Rectal smooth muscle tissue (tissue), 1 donor: ENCODE data around the gene DNAJC16.

ENCODE experiments used
- H3K27ac ChIP-seq: one replicate; pipeline ENCODE4 v1.7.0; 2013; ENCODE audit warnings: low read depth, low read length, inconsistent platforms
- H3K27me3 ChIP-seq: one replicate; pipeline ENCODE4 v1.7.0; 2013; ENCODE audit warnings: low read length; ENCODE audit not compliant: control insufficient read depth, insufficient read depth
- H3K36me3 ChIP-seq: one replicate; pipeline ENCODE4 v1.7.0; 2013; ENCODE audit warnings: low read length; ENCODE audit not compliant: control insufficient read depth, insufficient read depth
- H3K4me1 ChIP-seq: one replicate; pipeline ENCODE4 v1.7.0; 2013; ENCODE audit warnings: low read length; ENCODE audit not compliant: control insufficient read depth, insufficient read depth
- H3K4me3 ChIP-seq: one replicate; pipeline ENCODE4 v1.7.0; 2013; ENCODE audit warnings: low read length
- H3K9ac ChIP-seq: one replicate; pipeline ENCODE4 v1.7.0; 2013; ENCODE audit warnings: low read length

DNAJC16 gene

GRCh38 chr1:15525050-15526020, 1.3 kb upstream of the DNAJC16 start:
- H3K36me3 ChIP-seq = peaks cover under 1% of the 10 kb centered on the region
- H3K9ac ChIP-seq = peak overlapping the region; percentile 35
- no peaks in the 10 kb centered on the region for H3K27me3 ChIP-seq
- H3K4me3 ChIP-seq = peak overlapping the region; percentile 82
- H3K4me1 ChIP-seq = peaks cover 22% of the 10 kb centered on the region
- H3K27ac ChIP-seq = peak overlapping the region; percentile 100

GRCh38 chr1:15526021-15526489, 593 bp upstream of the DNAJC16 start:
- Histone ChIP-seq H3K9ac (no peak overlapping the region), H3K4me1 (peaks cover 22% of the 10 kb centered on the region), H3K36me3 (peaks cover 2% of the 10 kb centered on the region), H3K4me3 (peak overlapping the region; percentile 82), H3K27me3 (no peaks in the 10 kb centered on the region), H3K27ac (peak overlapping the region; percentile 100)

DNA sequence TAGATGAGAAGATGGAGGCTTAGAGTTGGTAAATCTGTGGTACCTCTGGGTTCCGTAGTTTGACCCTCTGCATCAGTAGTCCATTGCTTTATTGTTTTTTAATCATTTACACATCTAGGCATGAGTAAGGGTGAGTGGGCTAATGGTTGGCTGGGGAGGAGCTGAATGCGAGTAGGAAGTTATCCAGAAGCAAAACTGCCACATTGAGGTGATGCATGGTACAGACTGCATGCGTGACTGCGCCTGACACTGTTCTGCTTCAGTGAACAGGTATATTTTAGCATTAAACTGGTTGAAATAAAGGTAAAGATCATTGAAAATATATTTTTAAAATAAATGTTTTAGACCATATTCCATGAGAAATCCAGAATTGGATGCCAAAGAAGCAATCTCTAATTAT, 4.4 kb downstream of the DNAJC16 start:
- H3K36me3 ChIP-seq = peaks cover 2% of the 10 kb centered on the region
- H3K4me1 ChIP-seq = peaks cover 11% of the 10 kb centered on the region
- no peak overlapping the region for H3K9ac ChIP-seq
- H3K27me3 ChIP-seq = no peaks in the 10 kb centered on the region
- H3K27ac ChIP-seq = no peak overlapping the region
- no peak overlapping the region for H3K4me3 ChIP-seq

- Histone ChIP-seq H3K9ac (no peak overlapping the region), H3K36me3 (peaks cover 2% of the 10 kb centered on the region)
Measured at GRCh38 chr1:15531682-15532081, 5.0 kb downstream of the DNAJC16 start.

GRCh38 chr1:15538771-15539170, 12.1 kb downstream of the DNAJC16 start:
- Histone ChIP-seq H3K27ac (no peak overlapping the region), H3K27me3 (no peaks in the 10 kb centered on the region), H3K9ac (no peak overlapping the region), H3K4me3 (no peak overlapping the region), H3K36me3 (peaks cover 20% of the 10 kb centered on the region), H3K4me1 (no peaks in the 10 kb centered on the region)

More at GRCh38 chr1:15531682-15532081, 5.0 kb downstream of the DNAJC16 start:
- H3K4me3 ChIP-seq = no peak overlapping the region
- no peaks in the 10 kb centered on the region for H3K27me3 ChIP-seq
- no peak overlapping the region for H3K27ac ChIP-seq
- H3K4me1 ChIP-seq = peaks cover 8% of the 10 kb centered on the region

DNA sequence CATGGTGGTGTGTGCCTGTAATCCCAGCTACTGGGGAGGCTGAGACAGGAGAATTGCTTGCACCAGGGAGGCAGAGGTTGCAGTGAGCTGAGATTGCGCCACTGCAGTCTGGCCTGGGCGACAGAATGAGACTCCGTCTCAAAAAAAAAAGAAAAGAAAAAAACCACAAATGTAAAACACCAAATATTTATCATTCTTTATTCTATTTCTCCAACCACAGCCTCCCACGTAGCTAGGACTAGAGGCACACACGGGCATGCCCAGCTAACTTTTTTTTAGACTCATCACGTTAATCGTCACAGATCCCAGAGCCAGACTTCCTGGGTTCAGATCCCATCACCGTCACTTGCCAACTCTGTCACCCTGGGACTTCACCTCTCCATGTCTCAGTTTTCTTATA, 13.5 kb downstream of the DNAJC16 start:
- peaks cover 20% of the 10 kb centered on the region for H3K36me3 ChIP-seq
- H3K4me3 ChIP-seq = no peak overlapping the region
- no peaks in the 10 kb centered on the region for H3K27me3 ChIP-seq
- H3K27ac ChIP-seq = no peak overlapping the region
- no peak overlapping the region for H3K9ac ChIP-seq
- no peaks in the 10 kb centered on the region for H3K4me1 ChIP-seq

GRCh38 chr1:15541231-15541792, 14.7 kb downstream of the DNAJC16 start:
- Histone ChIP-seq H3K27ac (no peak overlapping the region), H3K4me3 (no peak overlapping the region), H3K27me3 (no peaks in the 10 kb centered on the region), H3K36me3 (peaks cover 27% of the 10 kb centered on the region), H3K9ac (no peak overlapping the region), H3K4me1 (no peaks in the 10 kb centered on the region)

DNA sequence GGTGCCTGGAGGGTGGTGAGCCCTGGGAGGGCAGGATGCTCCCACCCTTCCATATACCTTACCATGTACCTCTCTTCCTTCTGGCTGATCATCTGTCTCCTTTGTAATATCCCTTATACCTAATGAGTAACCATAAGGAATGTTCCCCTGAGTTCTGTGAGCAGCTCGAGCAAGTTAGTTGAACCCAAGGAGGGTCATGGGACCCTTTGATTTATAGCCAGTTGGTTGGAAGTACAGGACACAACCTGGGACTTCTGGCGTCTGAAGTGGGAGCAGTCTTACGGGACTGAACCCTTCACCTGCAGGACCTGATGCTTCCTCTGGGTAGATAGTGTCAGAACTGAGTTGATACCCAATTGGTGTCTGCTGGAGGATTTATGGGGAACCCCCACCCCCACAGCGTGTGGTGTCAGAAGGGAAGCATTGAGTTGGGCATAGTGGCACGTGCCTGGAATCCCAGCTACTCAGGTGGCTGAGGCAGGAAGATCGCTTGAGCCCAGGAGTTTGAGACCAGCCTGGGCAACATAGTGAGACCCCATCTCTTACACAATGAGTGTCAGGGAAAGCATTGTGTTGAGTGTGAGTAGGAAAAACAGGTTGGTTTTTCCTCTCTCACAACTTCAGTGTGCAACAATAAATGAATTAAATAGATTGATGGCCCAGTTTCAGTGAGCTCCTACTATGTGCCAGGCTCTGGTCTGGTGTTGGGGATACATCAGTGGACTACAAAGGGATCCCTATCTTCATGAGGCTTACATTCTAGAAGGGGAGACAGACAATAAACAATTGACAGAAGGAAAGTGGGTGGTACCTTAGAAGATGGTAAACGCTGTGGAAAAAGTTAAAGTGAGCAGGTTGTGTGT, 16.0 kb downstream of the DNAJC16 start:
- H3K27ac ChIP-seq = no peak overlapping the region
- H3K4me1 ChIP-seq = no peaks in the 10 kb centered on the region
- H3K9ac ChIP-seq = no peak overlapping the region
- H3K4me3 ChIP-seq = no peak overlapping the region
- H3K27me3 ChIP-seq = no peaks in the 10 kb centered on the region
- peaks cover 33% of the 10 kb centered on the region for H3K36me3 ChIP-seq

DNA sequence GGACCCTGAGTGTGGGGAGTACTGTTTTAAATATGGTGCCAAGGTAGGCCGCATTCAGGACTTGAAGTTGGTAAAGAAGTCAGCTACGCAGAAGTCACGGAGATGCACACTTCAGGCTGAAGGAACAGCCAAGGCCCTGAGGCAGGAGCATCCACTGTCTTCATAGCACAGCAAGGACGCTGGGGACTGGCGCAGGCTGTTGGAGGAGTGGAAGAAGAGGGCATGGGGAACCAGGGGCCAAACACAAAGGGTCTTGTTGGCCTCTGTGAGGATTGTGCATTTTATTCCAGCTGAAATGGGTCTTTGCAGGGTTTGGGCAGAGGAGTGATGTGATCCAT, 16.6 kb downstream of the DNAJC16 start:
- H3K9ac ChIP-seq = no peak overlapping the region
- H3K4me1 ChIP-seq = no peaks in the 10 kb centered on the region
- H3K4me3 ChIP-seq = no peak overlapping the region
- H3K27ac ChIP-seq = no peak overlapping the region
- H3K27me3 ChIP-seq = no peaks in the 10 kb centered on the region
- H3K36me3 ChIP-seq = peaks cover 39% of the 10 kb centered on the region

DNA sequence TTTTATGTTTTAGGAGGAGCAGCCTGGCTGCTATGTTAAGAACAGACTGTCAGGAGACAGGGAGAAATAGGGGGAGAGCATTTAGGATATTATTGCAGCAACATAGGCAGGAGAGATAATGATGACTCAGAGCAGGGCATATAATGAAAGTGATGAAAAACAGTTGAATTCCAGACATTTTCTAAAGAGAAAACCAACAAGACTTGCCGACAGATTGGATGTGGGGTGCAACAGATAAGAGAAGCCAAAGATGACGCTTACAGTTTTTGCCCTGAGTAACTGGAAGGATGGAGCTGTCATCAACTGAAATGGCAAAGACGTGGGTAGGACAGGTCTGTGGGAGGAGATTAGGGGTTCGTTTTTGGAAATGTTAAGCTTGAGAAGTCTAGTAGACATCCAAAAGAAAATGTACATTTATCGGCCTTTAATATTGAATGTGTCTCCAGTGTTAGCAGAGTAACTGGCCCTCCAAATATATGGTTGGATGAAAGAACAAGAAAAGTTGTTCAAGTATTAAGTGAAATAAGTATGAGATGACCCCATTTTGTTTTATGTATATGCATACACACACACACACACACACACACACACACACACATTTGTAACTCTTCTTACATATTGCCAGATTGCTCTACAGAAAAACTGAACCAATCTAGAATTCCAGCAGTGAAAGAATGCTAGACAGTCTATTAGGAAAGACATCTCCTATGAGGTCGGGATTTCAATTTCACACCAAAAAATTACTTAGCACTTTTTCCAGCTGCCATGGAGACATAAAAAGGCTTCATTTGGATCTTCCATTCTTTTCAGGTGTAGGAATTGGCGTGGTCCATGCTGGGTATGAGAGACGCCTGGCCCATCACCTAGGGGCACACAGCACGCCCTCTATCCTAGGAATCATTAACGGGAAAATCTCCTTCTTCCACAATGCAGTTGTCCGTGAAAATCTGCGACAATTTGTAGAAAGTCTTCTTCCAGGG, 17.2 kb downstream of the DNAJC16 start:
- no peaks in the 10 kb centered on the region for H3K4me1 ChIP-seq
- peaks cover 39% of the 10 kb centered on the region for H3K36me3 ChIP-seq
- no peak overlapping the region for H3K9ac ChIP-seq
- no peaks in the 10 kb centered on the region for H3K27me3 ChIP-seq
- no peak overlapping the region for H3K27ac ChIP-seq
- no peak overlapping the region for H3K4me3 ChIP-seq

DNA sequence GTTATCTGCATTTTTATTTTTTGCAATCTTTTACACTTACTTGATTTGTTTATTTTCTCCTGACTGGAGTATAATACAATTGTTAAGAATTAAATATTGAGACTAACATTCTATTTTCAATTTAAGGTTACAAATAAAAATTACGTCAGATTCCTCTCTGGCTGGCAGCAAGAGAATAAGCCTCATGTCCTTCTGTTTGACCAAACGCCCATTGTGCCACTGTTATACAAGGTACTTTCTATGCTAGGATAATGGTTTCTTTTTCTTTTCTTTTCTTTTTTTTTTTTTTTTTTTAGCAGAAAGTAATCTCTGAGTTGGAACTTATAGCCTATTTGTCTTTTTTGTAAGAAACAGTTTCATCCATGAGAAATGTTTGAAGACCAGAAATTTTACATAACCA, 20.0 kb downstream of the DNAJC16 start:
- Histone ChIP-seq H3K4me1 (no peaks in the 10 kb centered on the region), H3K4me3 (no peak overlapping the region), H3K9ac (no peak overlapping the region), H3K27ac (no peak overlapping the region), H3K27me3 (no peaks in the 10 kb centered on the region), H3K36me3 (peaks cover 27% of the 10 kb centered on the region)
